ENCODE results near the gene NUP210.
"Not testable (repeated sequence)": the region's sequence is repeated elsewhere in the genome, so short reads cannot be mapped to it uniquely, and the experiment has no call there.

Gene NUP210

GRCh38 chr3:13420045-13420830 is at the start of gene NUP210:
Gene NUP210, minus strand, starts transcription at chr3:13420322. Its CDS starts 96 bp downstream, at chr3:13420226.
- DNase-seq: peak; percentile 11

GRCh38 chr3:13466781-13467180 is 46.7 kb upstream of the NUP210 start:
- no peak for DNase-seq

GRCh38 chr3:13465236-13465873 is 45.2 kb upstream of the NUP210 start:
- DNase-seq: no peak

GRCh38 chr3:13463618-13464400 is 43.7 kb upstream of the NUP210 start:
- DNase-seq: no peak

GRCh38 chr3:13462822-13463221 is 42.7 kb upstream of the NUP210 start:
- no peak for DNase-seq

- DNase-seq: no peak
Observed at GRCh38 chr3:13462125-13462629, 42.1 kb upstream of the NUP210 start.

GRCh38 chr3:13461169-13462124 is 41.3 kb upstream of the NUP210 start:
- peak; percentile 20 for DNase-seq

GRCh38 chr3:13460341-13460736 is 40.2 kb upstream of the NUP210 start:
- no peak for DNase-seq

GRCh38 chr3:13459605-13460340 is 39.7 kb upstream of the NUP210 start:
- DNase-seq: no peak

GRCh38 chr3:13457593-13457992 is 37.5 kb upstream of the NUP210 start:
- no peak for DNase-seq

- DNase-seq: no peak
Observed at GRCh38 chr3:13455644-13456043, 35.5 kb upstream of the NUP210 start.

GRCh38 chr3:13452490-13453335 is 32.6 kb upstream of the NUP210 start:
- DNase-seq: peak; percentile 13

GRCh38 chr3:13451301-13451673 is 31.2 kb upstream of the NUP210 start:
- no peak for DNase-seq

GRCh38 chr3:13442882-13443281 is 22.8 kb upstream of the NUP210 start:
- not testable (repeated sequence) for DNase-seq

GRCh38 chr3:13440204-13440817 is 20.2 kb upstream of the NUP210 start:
- no peak for DNase-seq

- not testable (repeated sequence) for DNase-seq
Observed at GRCh38 chr3:13436213-13436612, 16.1 kb upstream of the NUP210 start.

GRCh38 chr3:13433912-13434311 is 13.8 kb upstream of the NUP210 start:
- no peak for DNase-seq

- DNase-seq: no peak
Observed at GRCh38 chr3:13432093-13432492, 12.0 kb upstream of the NUP210 start.

GRCh38 chr3:13430411-13430875 is 10.3 kb upstream of the NUP210 start:
- not testable (repeated sequence) for DNase-seq

Data from COR-L47 (cell line).